ENCODE measurements around the gene PCYT1A.

DNA sequence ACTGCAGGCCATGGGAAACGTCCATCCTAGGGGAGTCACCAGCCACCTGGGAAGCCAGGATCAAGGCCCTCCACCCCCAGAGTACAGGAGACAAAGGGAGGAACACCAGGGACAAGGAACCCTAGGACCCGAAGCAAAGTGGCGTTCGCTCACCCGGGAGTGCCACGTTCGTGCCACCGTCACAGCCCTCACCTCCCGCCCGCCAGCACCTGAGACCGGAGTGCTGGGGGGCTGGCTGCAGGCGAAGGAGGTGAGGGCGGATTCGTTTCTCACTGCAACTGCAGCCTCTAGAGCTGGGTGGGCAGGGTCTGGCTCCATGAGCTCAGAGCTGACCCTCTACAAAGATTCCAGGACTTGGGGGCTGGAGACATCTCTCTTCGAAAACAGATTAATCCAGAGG lies 102.6 kb downstream of the PCYT1A start:
- TF ChIP-seq, protein P1, sequence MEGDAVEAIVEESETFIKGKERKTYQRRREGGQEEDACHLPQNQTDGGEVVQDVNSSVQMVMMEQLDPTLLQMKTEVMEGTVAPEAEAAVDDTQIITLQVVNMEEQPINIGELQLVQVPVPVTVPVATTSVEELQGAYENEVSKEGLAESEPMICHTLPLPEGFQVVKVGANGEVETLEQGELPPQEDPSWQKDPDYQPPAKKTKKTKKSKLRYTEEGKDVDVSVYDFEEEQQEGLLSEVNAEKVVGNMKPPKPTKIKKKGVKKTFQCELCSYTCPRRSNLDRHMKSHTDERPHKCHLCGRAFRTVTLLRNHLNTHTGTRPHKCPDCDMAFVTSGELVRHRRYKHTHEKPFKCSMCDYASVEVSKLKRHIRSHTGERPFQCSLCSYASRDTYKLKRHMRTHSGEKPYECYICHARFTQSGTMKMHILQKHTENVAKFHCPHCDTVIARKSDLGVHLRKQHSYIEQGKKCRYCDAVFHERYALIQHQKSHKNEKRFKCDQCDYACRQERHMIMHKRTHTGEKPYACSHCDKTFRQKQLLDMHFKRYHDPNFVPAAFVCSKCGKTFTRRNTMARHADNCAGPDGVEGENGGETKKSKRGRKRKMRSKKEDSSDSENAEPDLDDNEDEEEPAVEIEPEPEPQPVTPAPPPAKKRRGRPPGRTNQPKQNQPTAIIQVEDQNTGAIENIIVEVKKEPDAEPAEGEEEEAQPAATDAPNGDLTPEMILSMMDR (conservative IDR thresholded peaks at IDR 0.05 in 1 of 2, IDR thresholded peaks at IDR 0.05 in 1 of 2; ENCODE audit: extremely low read depth in 1 of 2, insufficient read depth in 1 of 2, low read depth in 1 of 2, low read length in 2 of 2), result no peak
- no peak for TF ChIP-seq EZH2 (IDR thresholded peaks at IDR 0.05; ENCODE audit: borderline replicate concordance, low read length)

Data from mammary epithelial cell (primary cell).